H9 (cell line): ENCODE results near the gene RHBDL1. TPM values are rescaled to one million over a fixed set of nuclear protein-coding genes. Genes with fewer than 3 reads are reported as not detected.

Experiments
- DNase-seq: peaks from one replicate; pipeline ENCODE4 v3.0.0-alpha.2; 2017
- H2AFZ ChIP-seq: one replicate; pipeline ENCODE4 v1.6.1; 2013; ENCODE audit warnings: mild to moderate bottlenecking, low read length, control low read depth, moderate library complexity
- H2AK5ac ChIP-seq: 2 replicates; pipeline ENCODE4 v1.6.1; 2013; ENCODE audit warnings: low read length, control low read depth, mixed read lengths; ENCODE audit not compliant: insufficient read length
- H2BK120ac ChIP-seq: one replicate; pipeline ENCODE4 v1.6.1; 2013; ENCODE audit warnings: low read depth, mild to moderate bottlenecking, low read length, control low read depth, inconsistent platforms; ENCODE audit not compliant: poor library complexity, severe bottlenecking
- H2BK12ac ChIP-seq: 2 replicates; pipeline ENCODE4 v1.6.1; 2013; ENCODE audit warnings: low read length, control low read depth, mixed read lengths, low read depth; ENCODE audit not compliant: insufficient read length
- H2BK15ac ChIP-seq: 2 replicates; pipeline ENCODE4 v1.6.1; 2013; ENCODE audit warnings: low read depth, low read length, control low read depth
- H2BK20ac ChIP-seq: one replicate; pipeline ENCODE4 v1.6.1; 2013; ENCODE audit warnings: low read depth, mild to moderate bottlenecking, low read length, control low read depth, inconsistent platforms; ENCODE audit not compliant: poor library complexity, severe bottlenecking
- H2BK5ac ChIP-seq: 2 replicates; pipeline ENCODE4 v1.6.1; 2013; ENCODE audit warnings: low read length, control low read depth, mixed read lengths; ENCODE audit not compliant: insufficient read length
- H3K14ac ChIP-seq: 2 replicates; pipeline ENCODE4 v1.6.1; 2013; ENCODE audit warnings: low read length, control low read depth; ENCODE audit not compliant: insufficient read depth
- H3K18ac ChIP-seq: 2 replicates; pipeline ENCODE4 v1.6.1; 2013; ENCODE audit warnings: low read depth, mild to moderate bottlenecking, mixed read lengths, low read length, control low read depth; ENCODE audit not compliant: insufficient read length
- H3K23ac ChIP-seq: 2 replicates; pipeline ENCODE4 v1.6.1; 2013; ENCODE audit warnings: low read length, control low read depth, mixed read lengths, low read depth; ENCODE audit not compliant: insufficient read length
- H3K23me2 ChIP-seq: 2 replicates; pipeline ENCODE4 v1.6.1; 2013; ENCODE audit warnings: low read depth, mild to moderate bottlenecking, mixed read lengths, low read length, control low read depth; ENCODE audit not compliant: insufficient read length, poor library complexity, severe bottlenecking
- H3K27ac ChIP-seq: 2 replicates; pipeline ENCODE4 v1.5.1; 2013; ENCODE audit warnings: low read length, control low read depth, mixed read lengths, low read depth; ENCODE audit not compliant: insufficient read length
- H3K27me3 ChIP-seq: 2 replicates; pipeline ENCODE4 v1.6.1; 2013; ENCODE audit warnings: low read length, control low read depth, inconsistent platforms; ENCODE audit not compliant: insufficient read depth
- H3K4ac ChIP-seq: 2 replicates; pipeline ENCODE4 v1.6.1; 2013; ENCODE audit warnings: low read depth, mild to moderate bottlenecking, control low read depth, inconsistent platforms, low read length, moderate library complexity
- H3K4me1 ChIP-seq: 2 replicates; pipeline ENCODE4 v1.6.1; 2013; ENCODE audit warnings: low read length, control low read depth, inconsistent platforms; ENCODE audit not compliant: insufficient read depth
- H3K4me2 ChIP-seq: 2 replicates; pipeline ENCODE4 v1.6.1; 2013; ENCODE audit warnings: low read length, control low read depth, mixed read lengths; ENCODE audit not compliant: insufficient read length, insufficient read depth
- H3K56ac ChIP-seq: 2 replicates; pipeline ENCODE4 v1.6.1; 2013; ENCODE audit warnings: low read depth, mild to moderate bottlenecking, mixed read lengths, low read length, control low read depth; ENCODE audit not compliant: insufficient read length
- H3K79me1 ChIP-seq: 2 replicates; pipeline ENCODE4 v1.6.1; 2013; ENCODE audit warnings: low read depth, mild to moderate bottlenecking, moderate library complexity, low read length, control low read depth, inconsistent platforms; ENCODE audit not compliant: insufficient read depth, poor library complexity, severe bottlenecking
- H3K79me2 ChIP-seq: 2 replicates; pipeline ENCODE4 v1.6.1; 2013; ENCODE audit warnings: low read length, control low read depth, inconsistent platforms; ENCODE audit not compliant: insufficient read depth
- H3K9ac ChIP-seq: 2 replicates; pipeline ENCODE4 v1.6.1; 2013; ENCODE audit warnings: low read length, control low read depth, mixed read lengths; ENCODE audit not compliant: insufficient read length; ENCODE audit errors: extremely low read depth
- H3K9me3 ChIP-seq: one replicate; pipeline ENCODE4 v1.6.1; 2013; ENCODE audit warnings: low read depth, low read length, inconsistent platforms; ENCODE audit not compliant: control insufficient read depth
- H3T11ph ChIP-seq: one replicate; pipeline ENCODE4 v1.6.1; 2013; ENCODE audit warnings: mild to moderate bottlenecking, low read length, control low read depth, inconsistent platforms
- H4K20me1 ChIP-seq: one replicate; pipeline ENCODE4 v1.6.1; 2013; ENCODE audit not compliant: control insufficient read depth, insufficient read length, insufficient read depth
- H4K5ac ChIP-seq: 2 replicates; pipeline ENCODE4 v1.6.1; 2013; ENCODE audit warnings: low read depth, mild to moderate bottlenecking, mixed read lengths, low read length, control low read depth; ENCODE audit not compliant: insufficient read length
- H4K8ac ChIP-seq: replicated peaks from 2 replicates; pipeline ENCODE4 v1.6.1; 2013; ENCODE audit warnings: low read length, control low read depth, mixed read lengths, low read depth; ENCODE audit not compliant: insufficient read length
- H4K91ac ChIP-seq: 2 replicates; pipeline ENCODE4 v1.6.1; 2013; ENCODE audit warnings: low read depth, mild to moderate bottlenecking, moderate library complexity, mixed read lengths, low read length, control low read depth; ENCODE audit not compliant: insufficient read length
- H3K27ac Mint-ChIP-seq, 3 experiments: 2 replicates in 2 of 3; 3 replicates in 1 of 3; pipeline ENCODE4 v1.8.0; 2020 to 2021; ENCODE audit warnings: mixed read lengths in 3 of 3, mild to moderate bottlenecking in 1 of 3, moderate library complexity in 1 of 3
- H3K27me3 Mint-ChIP-seq: 2 replicates; pipeline ENCODE4 v1.8.0; 2021; ENCODE audit warnings: low read depth, mild to moderate bottlenecking, moderate library complexity, mixed read lengths
- H3K36me3 Mint-ChIP-seq, 3 experiments: 2 replicates in 2 of 3; 3 replicates in 1 of 3; pipeline ENCODE4 v1.8.0; 2020 to 2021; ENCODE audit warnings: low read depth in 3 of 3, mixed read lengths in 3 of 3; ENCODE audit not compliant: insufficient read depth in 1 of 3
- H3K4me1 Mint-ChIP-seq, 2 experiments: 2 replicates each; pipeline ENCODE4 v1.8.0; 2020; ENCODE audit warnings: mixed read lengths in 2 of 2
- H3K4me3 Mint-ChIP-seq, 2 experiments: 2 replicates in 1 of 2; 3 replicates in 1 of 2; pipeline ENCODE4 v1.8.0; 2020 to 2021; ENCODE audit warnings: mild to moderate bottlenecking in 2 of 2, mixed read lengths in 2 of 2, moderate library complexity in 1 of 2
- H3K9me3 Mint-ChIP-seq, 2 experiments: 2 replicates in 1 of 2; 3 replicates in 1 of 2; pipeline ENCODE4 v1.8.0; 2020; ENCODE audit warnings: mild to moderate bottlenecking in 2 of 2, mixed read lengths in 2 of 2, moderate library complexity in 1 of 2
- WGBS: extraction: QIAGEN DNeasy Blood & Tissue Kit; methylation state at CpG from one replicate; pipeline ENCODE4 v1.1.7; 2013; ENCODE audit warnings: missing lambda C conversion rate, low lambda C conversion rate, mixed read lengths; ENCODE audit not compliant: insufficient read length; ENCODE audit errors: extremely low coverage; 5-methylcytosine and 5-hydroxymethylcytosine counted together
- total RNA-seq: library from RNA; stranded (reverse); gene quantifications from 2 replicates; pipeline ENCODE4 v1.2.1, GENCODE V29; 2021
- TF ChIP-seq, protein P1 (sequence below): fragments of 200-600 bp; sonication (generic); conservative IDR thresholded peaks from 3 replicates; pipeline ENCODE4 v1.8.0; 2021; ENCODE audit warnings: antibody characterized with exemption, mild to moderate bottlenecking

Gene RHBDL1
- total RNA-seq, 1 experiment from 2014 or later = 7.6 TPM

DNA sequence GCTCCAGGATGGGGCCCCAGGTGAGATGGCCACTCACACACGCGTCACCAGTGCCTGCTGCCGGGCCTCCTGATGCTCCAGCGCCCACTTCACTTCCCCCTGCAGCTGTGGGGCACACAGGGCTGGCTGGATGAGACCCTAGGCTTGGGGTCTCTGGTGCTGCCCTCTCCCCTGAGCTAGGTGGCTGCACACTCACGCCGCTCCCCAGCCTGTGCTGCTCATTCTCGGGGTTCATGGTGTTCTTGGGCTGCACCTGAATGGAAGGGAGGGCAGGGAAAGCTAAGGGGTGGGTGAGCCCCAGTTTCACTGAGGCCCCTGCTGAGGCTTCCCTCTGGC is 49.5 kb downstream of the RHBDL1 start:
- Histone ChIP-seq H4K91ac (no peak overlapping the region), H4K20me1 (no peaks in the 10 kb centered on the region), H3K27ac (no peak overlapping the region), H3K18ac (no peak overlapping the region), H3K79me2 (no peaks in the 10 kb centered on the region), H3K79me1 (no peaks in the 10 kb centered on the region), H3K14ac (no peak overlapping the region), H3K56ac (no peak overlapping the region), H3K27me3 (no peaks in the 10 kb centered on the region), H3K9me3 (no peaks in the 10 kb centered on the region), H2BK15ac (no peak overlapping the region), H2AFZ (no peak overlapping the region), H3K4me2 (no peak overlapping the region), H3T11ph (no peak overlapping the region), H3K4me1 (no peaks in the 10 kb centered on the region), H4K8ac (no peak overlapping the region), H3K23me2 (peaks cover 13% of the 10 kb centered on the region), H2BK120ac (no peak overlapping the region), H3K4ac (no peak overlapping the region), H4K5ac (no peak overlapping the region), H2BK20ac (no peak overlapping the region), H2BK5ac (no peak overlapping the region), H2BK12ac (no peak overlapping the region), H3K9ac (no peak overlapping the region), H3K23ac (no peak overlapping the region), H2AK5ac (no peak overlapping the region)
- Mint-ChIP-seq H3K4me3 (no peak overlapping the region), H3K9me3 (no peaks in the 10 kb centered on the region), H3K27ac (no peak overlapping the region), H3K27me3 (peaks cover 14% of the 10 kb centered on the region), H3K36me3 (peaks cover 0 to 5% (median 3%) of the 10 kb centered on the region in 3 experiments; a peak in 1 of 7 replicates), H3K4me1 (peaks cover 3 to 4% of the 10 kb centered on the region in 2 experiments)
- WGBS = no CpG with 5 or more reads among the region's 7 CpGs
- DNase-seq = no peak
- TF ChIP-seq, protein P1, sequence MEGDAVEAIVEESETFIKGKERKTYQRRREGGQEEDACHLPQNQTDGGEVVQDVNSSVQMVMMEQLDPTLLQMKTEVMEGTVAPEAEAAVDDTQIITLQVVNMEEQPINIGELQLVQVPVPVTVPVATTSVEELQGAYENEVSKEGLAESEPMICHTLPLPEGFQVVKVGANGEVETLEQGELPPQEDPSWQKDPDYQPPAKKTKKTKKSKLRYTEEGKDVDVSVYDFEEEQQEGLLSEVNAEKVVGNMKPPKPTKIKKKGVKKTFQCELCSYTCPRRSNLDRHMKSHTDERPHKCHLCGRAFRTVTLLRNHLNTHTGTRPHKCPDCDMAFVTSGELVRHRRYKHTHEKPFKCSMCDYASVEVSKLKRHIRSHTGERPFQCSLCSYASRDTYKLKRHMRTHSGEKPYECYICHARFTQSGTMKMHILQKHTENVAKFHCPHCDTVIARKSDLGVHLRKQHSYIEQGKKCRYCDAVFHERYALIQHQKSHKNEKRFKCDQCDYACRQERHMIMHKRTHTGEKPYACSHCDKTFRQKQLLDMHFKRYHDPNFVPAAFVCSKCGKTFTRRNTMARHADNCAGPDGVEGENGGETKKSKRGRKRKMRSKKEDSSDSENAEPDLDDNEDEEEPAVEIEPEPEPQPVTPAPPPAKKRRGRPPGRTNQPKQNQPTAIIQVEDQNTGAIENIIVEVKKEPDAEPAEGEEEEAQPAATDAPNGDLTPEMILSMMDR = no peak
